Left ventricle myocardium inferior (tissue), 1 donor: ENCODE results near the gene TSPAN11. TPM values are rescaled to one million over a fixed set of nuclear protein-coding genes. Genes with fewer than 3 reads are reported as not detected.

Experiments
- DNase-seq: peaks from one replicate; pipeline ENCODE4 v3.0.0-alpha.2; 2020
- H3K27ac ChIP-seq: fragments of 200-600 bp; replicated peaks from 2 replicates; pipeline ENCODE4 v1.8.0; 2021
- H3K27me3 ChIP-seq: fragments of 200-600 bp; 2 replicates; pipeline ENCODE4 v1.8.0; 2021; ENCODE audit warnings: low read depth
- H3K36me3 ChIP-seq: fragments of 200-600 bp; 2 replicates; pipeline ENCODE4 v1.8.0; 2021
- H3K4me1 ChIP-seq: fragments of 200-600 bp; 2 replicates; pipeline ENCODE4 v1.8.0; 2021
- H3K4me3 ChIP-seq: fragments of 200-600 bp; 2 replicates; pipeline ENCODE4 v1.8.0; 2021; ENCODE audit warnings: mild to moderate bottlenecking, moderate library complexity
- H3K9me3 ChIP-seq: fragments of 200-600 bp; replicated peaks from 2 replicates; pipeline ENCODE4 v1.8.0; 2021
- CTCF ChIP-seq: fragments of 200-600 bp; IDR thresholded peaks from 2 replicates; pipeline ENCODE4 v1.8.0; 2021; ENCODE audit warnings: antibody characterized with exemption, mild to moderate bottlenecking, borderline replicate concordance
- intact Hi-C: fragments of 100-400 bp; cut with micrococcal nuclease; formaldehyde crosslinking; loops from one replicate; pipeline ENCODE4 v1.11.0; 2022
- total RNA-seq: library from RNA; stranded (reverse); fragmentation: NEBNext Ultra II Directional; extraction: Animal tissue kit (Norgen Biotek cat#: 25700); gene quantifications from one replicate; pipeline ENCODE4 v1.2.1, GENCODE V29; 2021
- donor health status: DM: no; HTN: yes; CAD: no; lungs with severe emphysema.

Gene TSPAN11
- total RNA-seq, 1 donor from 2014 or later, result 1.7 TPM

GRCh38 chr12:31019561-31019960, 93.0 kb downstream of the TSPAN11 start:
- Histone ChIP-seq H3K27ac (no peak overlapping the region), H3K36me3 (no peaks in the 10 kb centered on the region), H3K4me3 (no peak overlapping the region), H3K27me3 (no peaks in the 10 kb centered on the region), H3K9me3 (peaks cover 4% of the 10 kb centered on the region), H3K4me1 (no peaks in the 10 kb centered on the region)
- no peak for DNase-seq
- no peak for TF ChIP-seq CTCF
- intact Hi-C loops, result no loop called here

- Histone ChIP-seq H3K9me3 (peaks cover 4% of the 10 kb centered on the region), H3K4me1 (no peaks in the 10 kb centered on the region), H3K4me3 (no peak overlapping the region), H3K36me3 (no peaks in the 10 kb centered on the region), H3K27me3 (no peaks in the 10 kb centered on the region), H3K27ac (no peak overlapping the region)
- intact Hi-C loops, result no loop called here
- DNase-seq, result no peak
- no peak for TF ChIP-seq CTCF
Observed at GRCh38 chr12:31019976-31020375, 93.4 kb downstream of the TSPAN11 start.

DNA sequence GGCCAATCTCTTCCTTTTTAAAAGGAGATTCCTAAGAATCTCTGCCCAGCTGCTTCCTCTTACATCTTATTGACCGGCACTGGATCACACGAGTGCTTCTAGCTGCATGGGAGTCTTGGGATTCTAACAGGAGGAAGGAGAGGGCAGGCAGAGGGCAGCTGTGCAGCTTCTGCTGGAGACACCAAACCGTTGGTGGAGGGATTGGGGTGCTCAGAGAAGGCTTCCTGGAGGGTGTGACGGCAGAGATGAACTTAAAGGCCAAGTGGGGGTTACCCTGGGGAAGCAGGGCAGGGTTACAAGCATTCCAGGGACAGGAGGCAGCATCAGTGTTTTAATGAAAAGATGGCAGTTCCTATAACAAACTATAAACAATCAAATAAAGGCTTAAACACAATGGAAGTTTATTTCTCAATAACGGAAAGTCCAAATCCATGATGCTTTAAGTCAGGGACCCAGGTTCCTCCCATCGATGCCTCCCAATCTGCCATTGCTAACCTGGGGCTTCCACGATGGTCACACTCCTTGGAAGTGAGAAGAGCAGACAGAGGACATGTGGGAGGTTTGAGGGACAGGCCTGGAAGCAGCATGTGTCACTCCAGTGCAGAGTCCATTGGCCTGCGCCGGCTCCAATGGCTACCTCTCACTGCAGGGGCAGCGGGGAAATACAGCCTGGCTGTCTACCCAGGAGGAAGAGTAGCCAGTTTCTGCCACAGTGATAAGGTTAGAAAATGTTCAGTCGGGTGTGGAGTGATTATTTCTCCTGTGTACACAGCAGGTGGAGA, 94.0 kb downstream of the TSPAN11 start:
- Histone ChIP-seq H3K9me3 (peaks cover 4% of the 10 kb centered on the region), H3K36me3 (no peaks in the 10 kb centered on the region), H3K4me3 (no peak overlapping the region), H3K4me1 (no peaks in the 10 kb centered on the region), H3K27ac (no peak overlapping the region), H3K27me3 (no peaks in the 10 kb centered on the region)
- intact Hi-C loops, result no loop called here
- no peak for TF ChIP-seq CTCF
- DNase-seq, result no peak

DNA sequence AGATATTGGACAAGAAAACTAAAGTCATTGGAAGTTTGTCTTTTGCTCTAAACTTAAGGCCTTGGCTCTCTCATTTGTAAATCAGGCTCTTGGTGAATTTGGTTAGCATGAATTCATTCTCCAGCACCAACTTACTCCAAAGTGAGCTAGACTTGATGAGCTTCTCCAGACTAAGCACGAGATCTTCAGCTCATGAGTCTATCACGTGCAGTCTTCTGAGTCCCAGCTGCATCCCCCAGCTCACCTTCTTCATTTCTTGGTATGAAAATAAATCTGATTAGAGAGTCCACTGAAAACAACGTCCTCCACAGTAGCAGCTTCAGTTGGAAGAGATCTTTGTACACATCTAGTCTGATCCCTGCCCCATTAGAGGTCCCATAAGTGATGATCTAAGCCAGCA, 94.6 kb downstream of the TSPAN11 start:
- Histone ChIP-seq H3K27ac (no peak overlapping the region), H3K4me1 (no peaks in the 10 kb centered on the region), H3K9me3 (peaks cover 4% of the 10 kb centered on the region), H3K36me3 (no peaks in the 10 kb centered on the region), H3K27me3 (no peaks in the 10 kb centered on the region), H3K4me3 (no peak overlapping the region)
- no peak for DNase-seq
- intact Hi-C loops, result no loop called here
- TF ChIP-seq CTCF, result no peak

DNA sequence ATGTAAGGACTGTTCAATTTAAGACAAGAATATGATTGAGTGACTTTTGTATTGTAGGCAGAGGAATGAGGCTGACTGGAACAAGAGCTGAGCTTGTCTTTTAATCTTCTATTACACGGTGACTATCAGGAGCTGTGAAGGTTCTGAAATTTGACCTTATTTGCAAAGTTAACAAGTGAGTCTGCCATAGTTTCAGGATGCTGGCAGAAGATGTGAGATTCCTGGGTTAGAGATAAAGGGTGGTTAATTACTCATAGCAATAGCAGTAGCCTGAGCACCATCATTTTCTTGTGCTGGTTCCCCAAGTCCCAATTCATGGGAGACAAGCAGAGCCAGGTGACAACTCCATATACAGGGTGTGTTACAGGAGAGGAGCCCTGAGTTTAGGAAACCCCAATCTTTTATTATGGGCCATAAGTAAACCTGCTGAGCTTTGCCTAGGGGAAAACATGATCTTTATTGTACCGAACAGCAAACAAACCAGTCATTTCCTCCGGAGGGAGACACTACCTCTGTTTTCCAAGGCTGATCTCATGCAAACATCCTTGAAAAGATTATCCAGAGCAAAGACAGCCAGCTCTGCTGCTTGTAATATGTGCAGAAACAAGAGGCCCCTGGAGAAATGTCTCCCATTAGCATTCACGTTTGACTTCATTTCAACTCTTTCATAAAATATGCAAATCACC, 95.4 kb downstream of the TSPAN11 start:
- no peak overlapping the region for H3K27ac ChIP-seq
- peaks cover 4% of the 10 kb centered on the region for H3K9me3 ChIP-seq
- no peak for TF ChIP-seq CTCF
- no peak for DNase-seq
- H3K4me1 ChIP-seq, result no peaks in the 10 kb centered on the region
- no peak overlapping the region for H3K4me3 ChIP-seq
- H3K36me3 ChIP-seq, result no peaks in the 10 kb centered on the region
- intact Hi-C loops, result no loop called here
- H3K27me3 ChIP-seq, result no peaks in the 10 kb centered on the region
